GM21360 (cell line): ENCODE results near the gene COG2.
"Not testable (repeated sequence)": the region's sequence is repeated elsewhere in the genome, so short reads cannot be mapped to it uniquely, and the experiment has no call there.

Experiments
- ATAC-seq: cut with Tn5 transposase; IDR thresholded peaks from one replicate; pipeline ENCODE4 v1.9.1; 2021; ENCODE audit warnings: mild to moderate bottlenecking, moderate library complexity; ENCODE audit not compliant: unreplicated experiment

COG2 gene

GRCh38 chr1:230642263-230642959 lies at the start of gene COG2:
Gene COG2 (plus strand): TSS chr1:230642481. CDS start chr1:230642607, 126 bp downstream.
- ATAC-seq = peak; percentile 98

GRCh38 chr1:230592848-230593414 lies 49.4 kb upstream of the COG2 start:
- no peak for ATAC-seq

GRCh38 chr1:230594214-230594773 lies 48.0 kb upstream of the COG2 start:
- no peak for ATAC-seq

- no peak for ATAC-seq
These were observed 47.1 kb upstream of the COG2 start for GRCh38 chr1:230595181-230595580.

DNA sequence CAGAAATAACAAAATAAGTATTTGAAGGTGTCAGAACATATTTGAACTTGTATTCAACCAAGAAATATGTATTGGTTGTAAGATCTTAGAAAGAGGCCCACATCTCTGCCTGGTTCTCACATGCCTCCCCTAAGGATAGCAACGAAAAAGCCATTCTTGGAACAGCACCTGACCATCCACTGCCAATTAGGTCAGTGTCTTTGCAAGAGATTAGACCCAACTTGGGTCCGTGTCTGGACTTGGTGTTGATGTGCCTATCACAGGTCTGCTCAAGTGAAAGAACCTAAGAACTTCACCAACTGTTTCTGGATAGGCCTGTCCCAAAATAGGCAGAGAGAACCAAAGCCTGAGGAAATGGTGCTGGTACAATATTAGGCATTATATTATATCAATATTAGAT lies 46.0 kb upstream of the COG2 start:
- no peak for ATAC-seq

DNA sequence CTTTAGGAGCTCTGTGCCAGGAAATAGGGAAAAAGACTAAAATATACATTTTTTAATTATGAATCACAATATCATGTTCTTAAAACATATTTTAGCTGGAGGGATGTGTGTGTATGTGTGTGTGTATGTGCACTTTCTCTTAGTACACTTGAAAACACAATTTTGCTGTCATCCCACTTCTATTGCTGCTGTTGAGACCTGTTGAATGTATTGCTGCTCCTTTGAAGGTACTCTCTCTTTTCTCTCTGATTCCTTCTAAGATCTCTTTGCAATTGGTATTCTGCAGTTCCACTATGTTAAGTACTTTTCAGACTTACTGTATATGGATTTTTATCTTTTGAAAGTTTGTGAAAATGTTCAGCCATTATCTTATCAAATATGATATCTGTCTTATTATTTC lies 43.5 kb upstream of the COG2 start:
- no peak for ATAC-seq

GRCh38 chr1:230599926-230600656 lies 42.2 kb upstream of the COG2 start:
- ATAC-seq = no peak

DNA sequence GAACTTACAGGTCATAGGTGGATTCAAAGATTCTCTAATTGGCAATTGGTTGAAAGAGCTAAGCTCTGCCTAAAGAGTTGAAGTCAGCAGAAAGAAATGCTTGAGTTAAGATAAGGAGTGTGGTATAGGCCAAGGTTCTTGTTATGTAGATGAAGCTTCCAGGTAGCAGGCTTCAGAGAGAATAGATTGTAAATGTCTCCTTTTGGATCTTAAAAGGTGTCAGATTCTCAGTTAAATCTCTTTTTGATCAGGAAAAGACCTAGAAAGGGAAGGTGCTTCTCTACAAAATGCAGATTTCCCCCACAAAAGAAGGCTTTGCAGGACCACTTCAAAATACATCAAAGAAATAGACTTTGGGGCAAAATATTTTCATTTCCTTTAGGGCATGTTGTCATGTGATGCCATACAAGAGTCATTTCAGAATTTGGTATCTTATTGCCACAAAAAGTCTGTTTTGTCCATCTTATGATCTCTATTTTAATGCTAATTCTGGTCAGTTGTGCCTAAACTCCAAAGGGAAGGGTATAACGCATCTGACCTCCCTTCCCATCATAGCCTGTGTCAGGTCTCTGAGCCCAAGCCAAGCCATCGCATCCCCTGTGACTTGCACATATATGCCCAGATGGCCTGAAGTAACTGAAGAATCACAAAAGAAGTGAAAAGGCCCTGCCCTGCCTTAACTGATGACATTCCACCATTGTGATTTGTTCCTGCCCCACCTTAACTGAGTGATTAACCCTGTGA lies 41.5 kb upstream of the COG2 start:
- not testable (repeated sequence) for ATAC-seq

GRCh38 chr1:230609208-230609607 lies 33.1 kb upstream of the COG2 start:
- no peak for ATAC-seq

DNA sequence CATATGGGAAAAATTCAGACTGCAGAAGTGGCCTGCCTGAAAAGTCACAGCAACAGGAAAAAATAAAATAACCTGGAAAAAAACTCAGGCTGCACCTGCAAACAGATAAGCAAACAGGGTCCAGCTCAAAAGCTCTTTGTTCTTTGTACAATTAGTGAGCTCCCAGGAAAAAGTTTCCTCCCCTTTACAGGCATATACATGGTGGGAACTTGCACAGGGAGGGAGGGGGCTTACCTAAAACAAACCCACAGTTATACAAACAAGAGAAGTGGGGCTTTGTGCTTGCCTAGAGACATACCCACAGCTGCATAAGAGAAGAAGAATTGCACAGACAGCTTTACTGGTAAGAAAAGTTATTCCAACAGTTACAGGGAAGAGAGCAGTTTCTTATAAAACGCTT lies 31.7 kb upstream of the COG2 start:
- ATAC-seq = no peak

DNA sequence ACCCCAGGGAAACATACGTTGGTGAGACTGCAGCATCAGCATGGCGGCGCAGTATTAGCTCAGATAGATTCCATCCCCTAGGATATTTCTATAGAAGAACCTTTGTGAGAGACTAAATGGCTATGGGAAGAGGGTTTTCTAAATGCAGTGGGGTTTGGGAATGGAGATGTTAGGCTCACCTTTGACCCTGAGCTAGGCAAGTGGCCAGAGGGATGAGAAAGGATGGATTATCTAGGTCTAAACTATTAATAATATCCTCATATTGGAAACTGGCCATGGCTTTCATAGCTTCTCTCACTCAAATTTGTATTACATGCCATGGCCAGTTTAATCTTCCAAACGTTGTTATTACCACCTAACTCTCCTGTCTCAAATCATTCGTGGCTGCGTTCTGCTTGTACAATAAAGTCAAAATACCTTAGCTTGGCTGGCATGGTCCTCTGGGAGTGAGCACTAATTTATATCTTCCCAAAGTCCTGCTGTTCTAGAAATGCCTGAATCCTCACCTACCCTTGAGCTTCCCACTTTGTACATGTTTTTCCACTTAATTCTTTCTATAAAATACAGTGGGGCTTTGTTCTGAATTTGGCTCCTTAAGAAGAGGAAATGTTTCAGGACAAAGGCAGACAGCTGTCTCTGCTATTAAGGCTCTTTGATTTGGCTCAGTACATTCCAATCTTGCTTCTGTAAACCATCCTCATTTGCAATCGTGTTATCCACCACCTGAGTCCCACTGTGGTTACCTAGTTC lies 31.0 kb upstream of the COG2 start:
- ATAC-seq = no peak

DNA sequence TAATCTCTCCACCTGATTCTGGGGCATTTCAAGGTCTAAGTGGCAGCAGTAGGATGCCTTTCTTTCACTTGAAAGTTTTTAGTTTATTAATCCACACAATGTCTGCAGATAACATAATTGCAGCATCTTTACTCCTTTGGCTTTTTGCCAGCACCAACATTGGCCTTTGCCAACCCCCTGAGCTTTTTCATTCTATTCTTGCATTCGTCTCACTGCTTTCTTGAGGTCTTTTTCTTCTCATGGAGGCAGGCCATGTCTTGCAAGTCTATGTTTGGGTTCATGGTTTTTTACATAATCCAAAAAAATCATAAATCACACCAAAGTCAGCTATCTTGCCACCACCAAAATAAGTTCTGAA lies 30.4 kb upstream of the COG2 start:
- no peak for ATAC-seq

DNA sequence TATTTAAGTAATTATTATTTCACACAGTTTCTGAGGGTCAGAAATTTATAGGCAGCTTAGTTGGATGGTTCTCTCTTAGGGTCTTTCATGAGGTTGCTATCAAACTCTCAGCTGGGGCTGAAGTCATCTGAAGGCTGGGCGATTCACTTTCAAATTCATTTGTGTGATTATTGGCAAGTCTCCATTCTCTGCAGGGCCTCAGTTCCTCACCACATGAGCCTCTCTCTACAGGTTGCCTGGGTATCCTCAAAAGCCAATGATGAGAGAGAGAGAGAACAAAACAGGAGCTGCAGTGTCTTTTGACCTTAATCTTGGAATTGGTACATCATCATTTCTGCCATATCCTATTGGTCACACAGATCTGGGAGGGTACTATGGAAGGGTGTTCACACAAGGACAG lies 29.6 kb upstream of the COG2 start:
- no peak for ATAC-seq

GRCh38 chr1:230614121-230614520 lies 28.2 kb upstream of the COG2 start:
- no peak for ATAC-seq

GRCh38 chr1:230618537-230618936 lies 23.7 kb upstream of the COG2 start:
- ATAC-seq = no peak

GRCh38 chr1:230620649-230621323 lies 21.5 kb upstream of the COG2 start:
- no peak for ATAC-seq

DNA sequence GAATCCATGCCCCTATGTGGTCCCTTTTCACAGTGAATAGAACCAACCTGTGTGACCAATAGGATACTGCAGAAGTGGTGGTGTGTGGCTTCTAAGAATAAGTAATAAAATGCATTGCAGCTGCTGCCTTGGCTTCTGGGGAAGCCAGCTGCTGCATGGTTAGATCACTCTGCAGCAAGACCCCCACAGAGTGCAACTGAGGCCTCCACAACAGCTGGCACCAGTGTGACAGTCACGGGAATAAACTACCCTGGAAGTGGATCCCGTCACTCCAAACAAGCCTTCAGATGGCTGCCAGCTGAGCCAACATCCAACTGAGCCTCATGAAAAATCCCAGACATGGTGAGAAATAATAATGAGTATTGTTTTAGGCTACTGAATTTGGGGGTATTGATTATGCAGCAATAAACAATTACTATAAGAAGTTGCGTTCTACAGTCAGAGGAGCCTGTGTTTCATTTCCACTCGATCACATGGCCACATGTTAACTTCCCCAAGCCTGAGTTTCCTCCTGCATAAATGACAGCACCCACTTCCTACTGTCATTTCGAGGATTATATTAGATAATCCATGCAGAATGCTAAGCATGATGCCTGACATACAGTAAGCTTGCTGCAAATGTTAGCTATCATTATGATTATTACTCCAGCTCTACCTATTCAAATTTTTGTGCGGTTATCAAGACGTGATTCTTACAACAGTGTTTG lies 20.8 kb upstream of the COG2 start:
- no peak for ATAC-seq

GRCh38 chr1:230622151-230622550 lies 20.1 kb upstream of the COG2 start:
- no peak for ATAC-seq

GRCh38 chr1:230624097-230624713 lies 18.1 kb upstream of the COG2 start:
- no peak for ATAC-seq
